Fibroblast of mammary gland (primary cell): ENCODE data around the gene GPRC5D.

Source experiments
- DNase-seq: peaks from one replicate; pipeline ENCODE4 v3.0.0-alpha.2; 2010; ENCODE audit warnings: low read depth
- H3K4me3 ChIP-seq: 2 replicates; pipeline ENCODE4 v1.5.1; 2011; ENCODE audit warnings: low read depth, mild to moderate bottlenecking, low read length, moderate library complexity; ENCODE audit not compliant: control insufficient read depth
- TF ChIP-seq, protein P1 (sequence below): conservative IDR thresholded peaks from 2 replicates; pipeline ENCODE4 v1.5.1; 2011; ENCODE audit warnings: low read depth, low read length, inconsistent platforms; ENCODE audit not compliant: control insufficient read depth, insufficient read depth

The GPRC5D gene

GRCh38 chr12:12998248-12998647, 46.3 kb upstream of the GPRC5D start:
- TF ChIP-seq, protein P1, sequence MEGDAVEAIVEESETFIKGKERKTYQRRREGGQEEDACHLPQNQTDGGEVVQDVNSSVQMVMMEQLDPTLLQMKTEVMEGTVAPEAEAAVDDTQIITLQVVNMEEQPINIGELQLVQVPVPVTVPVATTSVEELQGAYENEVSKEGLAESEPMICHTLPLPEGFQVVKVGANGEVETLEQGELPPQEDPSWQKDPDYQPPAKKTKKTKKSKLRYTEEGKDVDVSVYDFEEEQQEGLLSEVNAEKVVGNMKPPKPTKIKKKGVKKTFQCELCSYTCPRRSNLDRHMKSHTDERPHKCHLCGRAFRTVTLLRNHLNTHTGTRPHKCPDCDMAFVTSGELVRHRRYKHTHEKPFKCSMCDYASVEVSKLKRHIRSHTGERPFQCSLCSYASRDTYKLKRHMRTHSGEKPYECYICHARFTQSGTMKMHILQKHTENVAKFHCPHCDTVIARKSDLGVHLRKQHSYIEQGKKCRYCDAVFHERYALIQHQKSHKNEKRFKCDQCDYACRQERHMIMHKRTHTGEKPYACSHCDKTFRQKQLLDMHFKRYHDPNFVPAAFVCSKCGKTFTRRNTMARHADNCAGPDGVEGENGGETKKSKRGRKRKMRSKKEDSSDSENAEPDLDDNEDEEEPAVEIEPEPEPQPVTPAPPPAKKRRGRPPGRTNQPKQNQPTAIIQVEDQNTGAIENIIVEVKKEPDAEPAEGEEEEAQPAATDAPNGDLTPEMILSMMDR, result no peak
- DNase-seq, result no peak
- H3K4me3 ChIP-seq, result no peak overlapping the region

DNA sequence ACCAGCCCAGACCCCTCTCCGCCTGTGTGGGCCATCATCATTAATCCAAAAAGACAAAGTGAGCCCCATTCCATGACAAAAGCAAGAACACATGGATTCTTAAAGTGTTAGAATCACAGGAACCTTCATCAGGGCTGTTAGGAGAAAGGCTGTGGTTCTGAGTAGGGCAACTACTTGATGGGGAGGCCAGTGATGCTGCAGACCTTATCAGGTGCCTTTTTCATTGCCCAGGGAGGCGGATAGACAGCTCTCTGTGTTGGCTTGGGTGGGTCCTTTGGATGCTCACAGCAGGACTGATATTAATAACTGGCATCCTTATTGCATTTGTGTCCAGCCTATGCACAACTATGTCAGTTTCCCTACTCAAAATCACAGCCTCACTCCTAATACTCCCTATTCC, 45.8 kb upstream of the GPRC5D start:
- DNase-seq, result no peak
- TF ChIP-seq, protein P1, result no peak
- no peak overlapping the region for H3K4me3 ChIP-seq

DNA sequence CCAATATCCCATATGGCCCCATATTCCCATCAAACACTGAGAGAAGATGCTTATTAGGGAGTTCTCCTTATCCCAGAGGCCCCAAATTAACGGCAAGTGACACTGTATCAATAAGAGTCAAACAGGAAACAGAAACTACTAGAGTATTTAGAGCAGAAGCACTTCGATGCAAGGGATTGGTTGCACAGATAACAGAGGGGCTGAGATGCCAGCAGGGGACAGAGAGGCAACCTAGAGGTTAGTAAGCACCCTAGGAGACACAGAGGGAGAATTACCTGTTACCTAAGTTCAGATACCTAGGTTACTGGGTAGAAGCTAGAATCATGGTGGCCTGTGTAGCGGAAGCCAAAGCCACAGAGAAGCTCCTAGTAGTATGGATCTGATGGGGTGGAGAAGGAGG, 45.2 kb upstream of the GPRC5D start:
- H3K4me3 ChIP-seq, result no peak overlapping the region
- no peak for DNase-seq
- TF ChIP-seq, protein P1, result no peak

- H3K4me3 ChIP-seq, result no peak overlapping the region
- no peak for DNase-seq
- TF ChIP-seq, protein P1, result no peak
These were observed 44.2 kb upstream of the GPRC5D start for GRCh38 chr12:12996209-12996608.

- TF ChIP-seq, protein P1, result no peak
- no peak for DNase-seq
- H3K4me3 ChIP-seq, result no peak overlapping the region
These were observed 43.1 kb upstream of the GPRC5D start for GRCh38 chr12:12995088-12995487.

DNA sequence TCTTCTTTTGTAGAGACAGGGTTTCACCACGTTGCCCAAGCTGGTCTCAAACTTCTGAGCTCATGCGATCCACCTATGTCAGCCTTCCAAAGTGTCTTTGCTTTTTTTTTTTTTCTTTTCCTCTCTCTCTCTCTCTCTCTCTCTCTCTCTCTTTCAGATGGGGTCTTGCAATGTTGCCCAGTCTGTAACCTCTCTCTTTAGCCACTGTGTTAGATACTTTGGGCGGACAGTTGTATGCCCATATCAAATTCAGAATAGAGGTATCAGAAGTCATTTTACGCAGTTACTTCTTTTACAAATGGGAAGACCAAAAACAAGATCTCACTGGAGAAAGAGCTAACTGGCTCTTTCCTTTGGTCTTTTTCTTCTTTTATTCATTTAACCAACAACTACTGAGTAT, 41.4 kb upstream of the GPRC5D start:
- TF ChIP-seq, protein P1, result no peak
- no peak overlapping the region for H3K4me3 ChIP-seq

More for the DNA sequence above, 41.4 kb upstream of the GPRC5D start:
- no peak for DNase-seq
